ENCODE data around the gene SDK2.

Gene SDK2

GRCh38 chr17:73508931-73509605 is 135.2 kb downstream of the SDK2 start:
- TF ChIP-seq CTCF (IDR thresholded peaks at IDR 0.05; ENCODE audit: low read depth, low read length, poor library complexity, severe bottlenecking) (no peak), EZH2phosphoT487 (IDR thresholded peaks at IDR 0.05; ENCODE audit: borderline replicate concordance, low read length) (no peak)
- Histone ChIP-seq H3K79me2 (ENCODE audit: control insufficient read depth, low read length) (no peaks in the 10 kb centered on the region), H3K27ac (ENCODE audit: low read depth, low read length) (no peak overlapping the region), H3K9me3 (ENCODE audit: control insufficient read depth, insufficient read depth, low read length) (no peaks in the 10 kb centered on the region), H3K36me3 (ENCODE audit: control insufficient read depth, low read length) (no peaks in the 10 kb centered on the region), H3K4me3 (ENCODE audit: low read length) (no peak overlapping the region), H3K4me1 (ENCODE audit: control insufficient read depth, low read length) (no peaks in the 10 kb centered on the region), H3K4me2 (ENCODE audit: low read length) (no peak overlapping the region), H3K27me3 (ENCODE audit: control insufficient read depth, low read length) (peaks cover 4% of the 10 kb centered on the region; the same call in 1 of the 2 replicates), H4K20me1 (ENCODE audit: control insufficient read depth, insufficient read depth, low read depth, low read length) (no peaks in the 10 kb centered on the region), H3K9me2 (replicated peaks; ENCODE audit: control insufficient read depth, low read length) (no peaks in the 10 kb centered on the region), H3F3A (ENCODE audit: control insufficient read depth, insufficient read depth) (no peaks in the 10 kb centered on the region)

GRCh38 chr17:73508057-73508930 is 136.0 kb downstream of the SDK2 start:
- no peaks in the 10 kb centered on the region for H4K20me1 ChIP-seq (ENCODE audit: control insufficient read depth, insufficient read depth, low read depth, low read length)
- no peaks in the 10 kb centered on the region for H3K4me1 ChIP-seq (ENCODE audit: control insufficient read depth, low read length)
- H3K27me3 ChIP-seq (ENCODE audit: control insufficient read depth, low read length): peaks cover 4% of the 10 kb centered on the region; the same call in 1 of the 2 replicates

More at GRCh38 chr17:73508057-73508930, 136.0 kb downstream of the SDK2 start:
- H3K9me3 ChIP-seq (ENCODE audit: control insufficient read depth, insufficient read depth, low read length): no peaks in the 10 kb centered on the region
- H3K9me2 ChIP-seq (replicated peaks; ENCODE audit: control insufficient read depth, low read length): no peaks in the 10 kb centered on the region
- H3K36me3 ChIP-seq (ENCODE audit: control insufficient read depth, low read length): no peaks in the 10 kb centered on the region
- no peak overlapping the region for H3K27ac ChIP-seq (ENCODE audit: low read depth, low read length)
- no peaks in the 10 kb centered on the region for H3F3A ChIP-seq (ENCODE audit: control insufficient read depth, insufficient read depth)
- no peaks in the 10 kb centered on the region for H3K79me2 ChIP-seq (ENCODE audit: control insufficient read depth, low read length)
- no peak overlapping the region for H3K4me3 ChIP-seq (ENCODE audit: low read length)
- H3K4me2 ChIP-seq (ENCODE audit: low read length): no peak overlapping the region
- no peak for TF ChIP-seq CTCF (IDR thresholded peaks at IDR 0.05; ENCODE audit: low read depth, low read length, poor library complexity, severe bottlenecking)
- TF ChIP-seq EZH2phosphoT487 (IDR thresholded peaks at IDR 0.05; ENCODE audit: borderline replicate concordance, low read length): no peak

Measured in DOHH2 (cell line).